OCI-LY7 (cell line): ENCODE measurements around the gene CCRL2.

Source experiments
- EZH2phosphoT487 ChIP-seq: fragments of 200-600 bp; sonication (generic); IDR thresholded peaks from 2 replicates; pipeline ENCODE4 v1.6.1; 2018; ENCODE audit warnings: low read depth, borderline replicate concordance, mild to moderate bottlenecking, mixed run types, antibody characterized with exemption, low read length, moderate library complexity, mixed read lengths
- TF ChIP-seq, protein P1 (sequence below): fragments of 200-600 bp; sonication (generic); conservative IDR thresholded peaks from 2 replicates; pipeline ENCODE4 v1.5.1; 2014; ENCODE audit warnings: mild to moderate bottlenecking, antibody characterized with exemption, low read length, moderate library complexity, mixed read lengths

DNA sequence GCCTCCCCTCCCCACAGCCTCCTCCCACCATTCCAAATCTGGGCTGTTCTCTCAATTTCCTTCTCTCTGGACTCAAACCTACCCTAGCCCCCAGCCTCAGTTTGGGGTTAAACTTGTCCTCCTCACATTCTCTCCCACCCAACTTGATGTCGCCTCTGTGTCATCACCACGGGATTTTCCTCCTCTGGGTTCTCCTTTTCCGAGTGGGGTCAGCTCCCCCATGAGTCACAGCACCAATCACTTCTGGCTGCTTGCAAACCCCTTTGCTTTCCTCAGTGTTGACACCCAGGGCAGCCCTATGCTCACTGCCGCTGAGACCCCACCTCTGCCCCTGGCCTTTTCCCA, 644 bp upstream of the CCRL2 start:
- TF ChIP-seq, protein P1, sequence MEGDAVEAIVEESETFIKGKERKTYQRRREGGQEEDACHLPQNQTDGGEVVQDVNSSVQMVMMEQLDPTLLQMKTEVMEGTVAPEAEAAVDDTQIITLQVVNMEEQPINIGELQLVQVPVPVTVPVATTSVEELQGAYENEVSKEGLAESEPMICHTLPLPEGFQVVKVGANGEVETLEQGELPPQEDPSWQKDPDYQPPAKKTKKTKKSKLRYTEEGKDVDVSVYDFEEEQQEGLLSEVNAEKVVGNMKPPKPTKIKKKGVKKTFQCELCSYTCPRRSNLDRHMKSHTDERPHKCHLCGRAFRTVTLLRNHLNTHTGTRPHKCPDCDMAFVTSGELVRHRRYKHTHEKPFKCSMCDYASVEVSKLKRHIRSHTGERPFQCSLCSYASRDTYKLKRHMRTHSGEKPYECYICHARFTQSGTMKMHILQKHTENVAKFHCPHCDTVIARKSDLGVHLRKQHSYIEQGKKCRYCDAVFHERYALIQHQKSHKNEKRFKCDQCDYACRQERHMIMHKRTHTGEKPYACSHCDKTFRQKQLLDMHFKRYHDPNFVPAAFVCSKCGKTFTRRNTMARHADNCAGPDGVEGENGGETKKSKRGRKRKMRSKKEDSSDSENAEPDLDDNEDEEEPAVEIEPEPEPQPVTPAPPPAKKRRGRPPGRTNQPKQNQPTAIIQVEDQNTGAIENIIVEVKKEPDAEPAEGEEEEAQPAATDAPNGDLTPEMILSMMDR = no peak
- no peak for TF ChIP-seq EZH2phosphoT487
